ENCODE results near the gene CPA3. TPM values are rescaled to one million over a fixed set of nuclear protein-coding genes. Genes with fewer than 3 reads are reported as not detected.

Gene CPA3
- total RNA-seq, 4 donors from 2014 or later: 0.60 to 6.9 (median 2.8) TPM

GRCh38 chr3:148925845-148926244 is 60.7 kb downstream of the CPA3 start:
- Histone ChIP-seq H3K27ac (no peak overlapping the region), H3K4me1 (no peaks in the 10 kb centered on the region), H3K4me3 (no peak overlapping the region), H3K9me3 (peaks cover 0 to 11% (median 2%) of the 10 kb centered on the region in 4 donors), H3K27me3 (no peaks in the 10 kb centered on the region), H3K36me3 (no peaks in the 10 kb centered on the region)
- WGBS, 2 donors: 86 to 90% methylated on average over 5 of the region's 5 CpGs
- DNase-seq (ENCODE audit: low spot score in 2 of 2): no peak
- TF ChIP-seq EP300 (IDR thresholded peaks at IDR 0.05) (no peak), CTCF (IDR thresholded peaks at IDR 0.05) (no peak), POLR2A (IDR thresholded peaks at IDR 0.05) (no peak)

- Histone ChIP-seq H3K27me3 (no peaks in the 10 kb centered on the region), H3K36me3 (no peaks in the 10 kb centered on the region), H3K4me1 (no peaks in the 10 kb centered on the region), H3K4me3 (no peak overlapping the region), H3K9me3 (no peaks in the 10 kb centered on the region), H3K27ac (no peak overlapping the region)
- 69 to 78% methylated on average over 3 of the region's 3 CpGs for whole genome bisulfite sequencing, 2 donors
- no peak for TF ChIP-seq CTCF (IDR thresholded peaks at IDR 0.05)
- no peak for TF ChIP-seq POLR2A (IDR thresholded peaks at IDR 0.05)
- TF ChIP-seq EP300 (IDR thresholded peaks at IDR 0.05): no peak
- DNase-seq (ENCODE audit: low spot score in 2 of 2): no peak
Measured at GRCh38 chr3:148930752-148931151, 65.7 kb downstream of the CPA3 start.

GRCh38 chr3:148931574-148931973 is 66.5 kb downstream of the CPA3 start:
- Histone ChIP-seq H3K4me1 (no peaks in the 10 kb centered on the region), H3K36me3 (no peaks in the 10 kb centered on the region), H3K4me3 (no peak overlapping the region), H3K27me3 (no peaks in the 10 kb centered on the region), H3K9me3 (no peaks in the 10 kb centered on the region), H3K27ac (no peak overlapping the region)
- no peak for DNase-seq (ENCODE audit: low spot score in 2 of 2)
- TF ChIP-seq CTCF (IDR thresholded peaks at IDR 0.05) (no peak), POLR2A (IDR thresholded peaks at IDR 0.05) (no peak), EP300 (IDR thresholded peaks at IDR 0.05) (no peak)
- WGBS, 2 donors: 97 to 98% methylated on average over 4 of the region's 4 CpGs

- no peak for DNase-seq (ENCODE audit: low spot score in 2 of 2)
- Histone ChIP-seq H3K27ac (no peak overlapping the region), H3K27me3 (no peaks in the 10 kb centered on the region)
Measured at GRCh38 chr3:148932972-148933371, 67.9 kb downstream of the CPA3 start.

More at GRCh38 chr3:148932972-148933371, 67.9 kb downstream of the CPA3 start:
- H3K4me3 ChIP-seq: no peak overlapping the region
- TF ChIP-seq EP300 (IDR thresholded peaks at IDR 0.05) (no peak), POLR2A (IDR thresholded peaks at IDR 0.05) (no peak), CTCF (IDR thresholded peaks at IDR 0.05) (no peak)
- peaks cover 0 to 3% (median 0%) of the 10 kb centered on the region in 4 donors for H3K4me1 ChIP-seq
- H3K36me3 ChIP-seq: no peaks in the 10 kb centered on the region
- WGBS, 2 donors: 86 to 88% methylated on average over 3 of the region's 3 CpGs
- H3K9me3 ChIP-seq: no peaks in the 10 kb centered on the region

Measured in tibial nerve (tissue), 4 donors.